Measurements from ENCODE around the gene CENPU.
A peak's percentile ranks its signal among the peaks of the same experiment; 100 is the strongest.

The CENPU gene

GRCh38 chr4:184705692-184706091, 28.2 kb downstream of the CENPU start:
- DNase-seq: no peak

GRCh38 chr4:184702114-184702513, 31.8 kb downstream of the CENPU start:
- DNase-seq: no peak

GRCh38 chr4:184699941-184700340, 34.0 kb downstream of the CENPU start:
- no peak for DNase-seq

GRCh38 chr4:184697956-184698355, 35.9 kb downstream of the CENPU start:
- no peak for DNase-seq

- no peak for DNase-seq
Measured at GRCh38 chr4:184695178-184695896, 38.6 kb downstream of the CENPU start.

- DNase-seq: no peak
Measured at GRCh38 chr4:184694412-184694956, 39.4 kb downstream of the CENPU start.

GRCh38 chr4:184693056-184693455, 40.8 kb downstream of the CENPU start:
- DNase-seq: no peak

- no peak for DNase-seq
Measured at GRCh38 chr4:184689681-184690080, 44.2 kb downstream of the CENPU start.

- peak; percentile 40 for DNase-seq
Measured at GRCh38 chr4:184688447-184688846, 45.4 kb downstream of the CENPU start.

- no peak for DNase-seq
Measured at GRCh38 chr4:184688005-184688404, 45.9 kb downstream of the CENPU start.

GRCh38 chr4:184684491-184685189, 49.3 kb downstream of the CENPU start:
- no peak for DNase-seq

GRCh38 chr4:184681916-184682315, 52.0 kb downstream of the CENPU start:
- no peak for DNase-seq

- no peak for DNase-seq
Measured at GRCh38 chr4:184680698-184681097, 53.2 kb downstream of the CENPU start.

GRCh38 chr4:184675821-184676492, 57.9 kb downstream of the CENPU start:
- DNase-seq: no peak

GRCh38 chr4:184675018-184675417, 58.9 kb downstream of the CENPU start:
- DNase-seq: no peak

- DNase-seq: no peak
Measured at GRCh38 chr4:184674011-184674410, 59.9 kb downstream of the CENPU start.

- DNase-seq: no peak
Measured at GRCh38 chr4:184672741-184673140, 61.2 kb downstream of the CENPU start.

GRCh38 chr4:184671101-184671500, 62.8 kb downstream of the CENPU start:
- no peak for DNase-seq

GRCh38 chr4:184669251-184669650, 64.6 kb downstream of the CENPU start:
- no peak for DNase-seq

GRCh38 chr4:184668511-184669114, 65.3 kb downstream of the CENPU start:
- DNase-seq: no peak

- DNase-seq: no peak
Measured at GRCh38 chr4:184668096-184668495, 65.8 kb downstream of the CENPU start.

- no peak for DNase-seq
Measured at GRCh38 chr4:184666670-184667069, 67.2 kb downstream of the CENPU start.

Data from stimulated activated CD4-positive, alpha-beta T cell treated with anti-CD3 and anti-CD28 coated beads, Interleukin-15, amount 100 ng/mL, for 24 hours (primary cell).